ENCODE measurements around the gene SPOP. TPM values are rescaled to one million over a fixed set of nuclear protein-coding genes. Genes with fewer than 3 reads are reported as not detected.
A peak's percentile ranks its signal among the peaks of the same experiment; 100 is the strongest.

Gene SPOP
- total RNA-seq, 1 donor from 2014 or later, result 77.8 TPM

- ATAC-seq, result no peak
- intact Hi-C loops (cut with micrococcal nuclease), result no loop called here
- DNase-seq, result no peak
Measured at GRCh38 chr17:49597436-49597835, 80.5 kb downstream of the SPOP start.

- intact Hi-C loops (cut with micrococcal nuclease), result no loop called here
- DNase-seq (no peak), ATAC-seq (no peak)
Measured at GRCh38 chr17:49596613-49597244, 81.2 kb downstream of the SPOP start.

- intact Hi-C loops (cut with micrococcal nuclease), result no loop called here
- DNase-seq, result no peak
- ATAC-seq, result peak; percentile 46
Measured at GRCh38 chr17:49595980-49596379, 81.9 kb downstream of the SPOP start.

- ATAC-seq (no peak), DNase-seq (no peak)
- intact Hi-C loops (cut with micrococcal nuclease), result no loop called here
Measured at GRCh38 chr17:49595328-49595727, 82.6 kb downstream of the SPOP start.

- intact Hi-C loops (cut with micrococcal nuclease), result no loop called here
- DNase-seq, result no peak
- no peak for ATAC-seq
Measured at GRCh38 chr17:49592263-49592662, 85.6 kb downstream of the SPOP start.

GRCh38 chr17:49590874-49591273 is 87.0 kb downstream of the SPOP start:
- ATAC-seq, result no peak
- no peak for DNase-seq
- intact Hi-C loops (cut with micrococcal nuclease), result no loop called here

- intact Hi-C loops (cut with micrococcal nuclease), result no loop called here
- DNase-seq (no peak), ATAC-seq (no peak)
Measured at GRCh38 chr17:49589577-49589927, 88.3 kb downstream of the SPOP start.

GRCh38 chr17:49588726-49589576 is 88.9 kb downstream of the SPOP start:
- intact Hi-C loops (cut with micrococcal nuclease), result no loop called here
- no peak for DNase-seq
- ATAC-seq, result no peak

GRCh38 chr17:49588312-49588711 is 89.6 kb downstream of the SPOP start:
- ATAC-seq (no peak), DNase-seq (no peak)
- intact Hi-C loops (cut with micrococcal nuclease), result no loop called here

GRCh38 chr17:49587366-49588073 is 90.4 kb downstream of the SPOP start:
- DNase-seq, result no peak
- intact Hi-C loops (cut with micrococcal nuclease), result no loop called here
- no peak for ATAC-seq

- intact Hi-C loops (cut with micrococcal nuclease), result no loop called here
- ATAC-seq (no peak), DNase-seq (no peak)
Measured at GRCh38 chr17:49585422-49586027, 92.4 kb downstream of the SPOP start.

GRCh38 chr17:49583889-49584288 is 94.0 kb downstream of the SPOP start:
- no peak for DNase-seq
- intact Hi-C loops (cut with micrococcal nuclease), result no loop called here
- no peak for ATAC-seq

- no peak for ATAC-seq
- intact Hi-C loops (cut with micrococcal nuclease), result no loop called here
- DNase-seq, result no peak
Measured at GRCh38 chr17:49583226-49583625, 94.7 kb downstream of the SPOP start.

- DNase-seq, result no peak
- intact Hi-C loops (cut with micrococcal nuclease), result no loop called here
Measured at GRCh38 chr17:49582789-49583188, 95.1 kb downstream of the SPOP start.

GRCh38 chr17:49582055-49582722 is 95.7 kb downstream of the SPOP start:
- intact Hi-C loops (cut with micrococcal nuclease), result no loop called here
- ATAC-seq, result no peak
- no peak for DNase-seq

More at GRCh38 chr17:49582789-49583188, 95.1 kb downstream of the SPOP start:
- ATAC-seq, result no peak

- ATAC-seq (no peak), DNase-seq (no peak)
- intact Hi-C loops (cut with micrococcal nuclease), result no loop called here
Measured at GRCh38 chr17:49581648-49581998, 96.3 kb downstream of the SPOP start.

GRCh38 chr17:49580981-49581647 is 96.8 kb downstream of the SPOP start:
- DNase-seq (no peak), ATAC-seq (no peak)
- intact Hi-C loops (cut with micrococcal nuclease), result no loop called here

GRCh38 chr17:49580055-49580721 is 97.7 kb downstream of the SPOP start:
- no peak for ATAC-seq
- intact Hi-C loops (cut with micrococcal nuclease), result no loop called here
- no peak for DNase-seq
